Parathyroid adenoma (tissue), 2 donors: ENCODE measurements around the gene HKDC1.

ENCODE experiments used
- H2AFZ ChIP-seq: fragments of 300-600 bp; sonication (generic); one replicate; pipeline ENCODE4 v1.7.0; 2017; ENCODE audit warnings: antibody characterized with exemption, mild to moderate bottlenecking
- H3K27ac ChIP-seq: fragments of 300-600 bp; sonication (generic); one replicate; pipeline ENCODE4 v1.7.0; 2017
- H3K27me3 ChIP-seq: fragments of 300-600 bp; sonication (generic); one replicate; pipeline ENCODE4 v1.7.0; 2017; ENCODE audit warnings: low read length; ENCODE audit not compliant: control insufficient read depth, insufficient read depth
- H3K36me3 ChIP-seq: fragments of 300-600 bp; sonication (generic); one replicate; pipeline ENCODE4 v1.7.0; 2017; ENCODE audit warnings: low read length; ENCODE audit not compliant: control insufficient read depth, insufficient read depth
- H3K4me1 ChIP-seq: fragments of 300-600 bp; sonication (generic); one replicate; pipeline ENCODE4 v1.7.0; 2017; ENCODE audit warnings: control low read depth
- H3K4me2 ChIP-seq: fragments of 300-600 bp; sonication (generic); one replicate; pipeline ENCODE4 v1.7.0; 2017; ENCODE audit warnings: low read length
- H3K4me3 ChIP-seq: fragments of 300-600 bp; sonication (generic); one replicate; pipeline ENCODE4 v1.7.0; 2017; ENCODE audit warnings: low read depth, low read length
- H3K79me2 ChIP-seq: fragments of 300-600 bp; sonication (generic); one replicate; pipeline ENCODE4 v1.7.0; 2017; ENCODE audit warnings: control low read depth
- H3K9ac ChIP-seq: fragments of 300-600 bp; sonication (generic); one replicate; pipeline ENCODE4 v1.7.0; 2017; ENCODE audit warnings: mild to moderate bottlenecking
- H3K9me3 ChIP-seq: fragments of 300-600 bp; sonication (generic); one replicate; pipeline ENCODE4 v1.7.0; 2017; ENCODE audit warnings: low read length; ENCODE audit not compliant: control insufficient read depth
- TF ChIP-seq, protein P1 (sequence below): fragments of 300-600 bp; sonication (generic); IDR thresholded peaks from one replicate; pipeline ENCODE4 v1.7.0; 2017; ENCODE audit warnings: antibody characterized with exemption, mild to moderate bottlenecking
- donor health status: primary hyperparathyroidism.

The HKDC1 gene

DNA sequence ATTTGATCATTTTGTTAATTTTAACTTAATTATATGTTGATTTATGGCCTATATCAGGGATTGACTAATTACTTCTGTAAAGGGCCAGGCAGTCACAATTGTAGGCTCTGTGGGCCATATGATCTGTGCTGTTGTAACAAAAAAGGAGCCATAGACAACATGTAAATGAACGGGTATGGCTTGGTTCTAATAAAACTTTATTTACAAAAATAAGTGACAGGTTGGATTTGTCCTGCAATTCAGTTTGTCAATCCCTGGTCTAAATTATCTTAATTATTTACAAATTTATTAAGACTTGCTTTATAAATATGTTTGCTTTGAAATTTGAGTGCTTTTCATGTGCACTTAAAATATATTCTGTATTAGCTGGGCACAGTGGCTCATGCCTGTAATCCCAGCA is 55.3 kb downstream of the HKDC1 start:
- Histone ChIP-seq H3K36me3 (no peaks in the 10 kb centered on the region), H3K4me1 (no peaks in the 10 kb centered on the region), H3K9me3 (no peaks in the 10 kb centered on the region), H3K27me3 (no peaks in the 10 kb centered on the region), H3K27ac (no peak overlapping the region), H3K4me2 (no peak overlapping the region), H2AFZ (no peak overlapping the region), H3K79me2 (no peaks in the 10 kb centered on the region), H3K9ac (no peak overlapping the region), H3K4me3 (no peak overlapping the region)
- TF ChIP-seq, protein P1, sequence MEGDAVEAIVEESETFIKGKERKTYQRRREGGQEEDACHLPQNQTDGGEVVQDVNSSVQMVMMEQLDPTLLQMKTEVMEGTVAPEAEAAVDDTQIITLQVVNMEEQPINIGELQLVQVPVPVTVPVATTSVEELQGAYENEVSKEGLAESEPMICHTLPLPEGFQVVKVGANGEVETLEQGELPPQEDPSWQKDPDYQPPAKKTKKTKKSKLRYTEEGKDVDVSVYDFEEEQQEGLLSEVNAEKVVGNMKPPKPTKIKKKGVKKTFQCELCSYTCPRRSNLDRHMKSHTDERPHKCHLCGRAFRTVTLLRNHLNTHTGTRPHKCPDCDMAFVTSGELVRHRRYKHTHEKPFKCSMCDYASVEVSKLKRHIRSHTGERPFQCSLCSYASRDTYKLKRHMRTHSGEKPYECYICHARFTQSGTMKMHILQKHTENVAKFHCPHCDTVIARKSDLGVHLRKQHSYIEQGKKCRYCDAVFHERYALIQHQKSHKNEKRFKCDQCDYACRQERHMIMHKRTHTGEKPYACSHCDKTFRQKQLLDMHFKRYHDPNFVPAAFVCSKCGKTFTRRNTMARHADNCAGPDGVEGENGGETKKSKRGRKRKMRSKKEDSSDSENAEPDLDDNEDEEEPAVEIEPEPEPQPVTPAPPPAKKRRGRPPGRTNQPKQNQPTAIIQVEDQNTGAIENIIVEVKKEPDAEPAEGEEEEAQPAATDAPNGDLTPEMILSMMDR: no peak

DNA sequence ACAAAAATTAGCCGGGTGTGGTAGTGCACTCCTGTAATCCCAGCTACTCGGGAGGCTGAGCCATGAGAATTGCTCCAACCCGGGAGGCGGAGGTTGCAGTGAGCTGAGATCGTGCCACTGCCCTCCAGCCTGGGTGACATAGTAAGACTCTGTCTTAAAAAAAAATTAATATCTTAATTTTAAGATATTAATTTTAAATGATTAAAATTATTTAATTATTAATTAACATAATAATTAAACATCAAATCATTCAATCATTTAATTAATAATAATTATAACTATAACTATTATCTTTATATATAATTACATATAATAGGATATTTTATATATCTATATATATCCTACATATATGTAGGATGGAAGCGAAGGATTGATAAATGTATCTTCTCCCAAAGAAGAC is 56.4 kb downstream of the HKDC1 start:
- no peaks in the 10 kb centered on the region for H3K4me1 ChIP-seq
- no peaks in the 10 kb centered on the region for H3K79me2 ChIP-seq
- no peaks in the 10 kb centered on the region for H3K36me3 ChIP-seq
- H3K9me3 ChIP-seq: no peaks in the 10 kb centered on the region
- H3K9ac ChIP-seq: no peak overlapping the region
- TF ChIP-seq, protein P1: no peak
- H3K27me3 ChIP-seq: no peaks in the 10 kb centered on the region
- H3K4me3 ChIP-seq: no peak overlapping the region
- H2AFZ ChIP-seq: no peak overlapping the region
- no peak overlapping the region for H3K4me2 ChIP-seq
- no peak overlapping the region for H3K27ac ChIP-seq

DNA sequence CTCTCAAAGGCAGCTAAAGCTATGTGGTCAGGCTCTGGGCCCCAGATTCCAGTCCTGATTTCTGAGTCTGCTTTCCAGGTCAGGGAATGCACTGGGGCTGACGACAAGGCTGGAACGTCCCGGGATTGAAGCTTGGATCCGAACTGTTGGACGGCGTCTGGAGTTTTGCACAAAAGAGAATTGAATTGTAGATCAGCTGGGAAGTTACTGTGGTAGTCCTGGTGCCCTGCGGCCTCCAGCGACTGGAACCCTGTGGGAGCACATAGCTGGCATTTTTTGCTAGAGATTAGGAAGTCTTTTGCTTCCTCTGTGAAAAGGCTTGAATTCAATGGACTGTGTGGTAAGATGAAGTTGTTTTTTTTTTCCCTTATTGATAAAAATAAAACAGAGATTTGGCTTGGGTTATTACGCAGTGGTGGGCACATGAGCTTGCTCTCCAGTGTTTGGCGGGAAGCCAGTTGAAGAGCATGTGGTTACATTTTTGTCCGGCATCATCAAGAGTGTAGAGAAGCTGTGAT is 58.4 kb downstream of the HKDC1 start, which contains the start of gene HK1:
HK1 (plus strand) TSS at position 51 of the 518 bp plus-strand sequence.
- Histone ChIP-seq H3K9me3 (no peaks in the 10 kb centered on the region), H3K27me3 (no peaks in the 10 kb centered on the region), H3K36me3 (no peaks in the 10 kb centered on the region), H3K4me2 (no peak within 1 kb of the TSS), H3K4me3 (no peak within 1 kb of the TSS), H2AFZ (no peak within 1 kb of the TSS), H3K4me1 (no peaks in the 10 kb centered on the region), H3K27ac (no peak within 1 kb of the TSS), H3K79me2 (no peaks in the 10 kb centered on the region), H3K9ac (no peak within 1 kb of the TSS)
- TF ChIP-seq, protein P1: no peak

DNA sequence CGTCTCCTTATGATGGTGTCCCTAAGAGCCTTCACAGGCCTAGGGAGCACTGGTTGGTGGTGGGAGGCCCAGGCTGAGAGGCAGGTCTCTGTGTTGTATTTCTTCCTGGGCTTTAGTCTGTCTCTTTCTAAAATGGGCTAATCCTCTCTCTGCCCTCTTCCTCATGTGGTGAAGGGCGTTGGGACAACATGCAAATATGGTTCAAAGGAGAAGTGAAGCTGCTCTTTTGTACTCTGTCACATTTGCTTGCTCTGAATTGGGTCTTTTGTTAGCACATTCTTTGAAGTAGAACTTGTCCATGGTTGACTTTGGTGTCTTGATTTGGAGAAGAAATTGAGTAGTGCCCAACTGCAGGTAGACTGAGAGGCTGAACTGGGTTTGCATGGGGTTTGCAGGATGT is 59.0 kb downstream of the HKDC1 start:
- H2AFZ ChIP-seq: no peak overlapping the region
- TF ChIP-seq, protein P1: no peak

More for the DNA sequence above, 59.0 kb downstream of the HKDC1 start:
- Histone ChIP-seq H3K9me3 (no peaks in the 10 kb centered on the region), H3K4me2 (no peak overlapping the region), H3K36me3 (no peaks in the 10 kb centered on the region), H3K9ac (no peak overlapping the region), H3K4me1 (no peaks in the 10 kb centered on the region), H3K27ac (no peak overlapping the region), H3K27me3 (no peaks in the 10 kb centered on the region), H3K79me2 (no peaks in the 10 kb centered on the region), H3K4me3 (no peak overlapping the region)
